Measurements from ENCODE around the gene KCNH1. TPM values are rescaled to one million over a fixed set of nuclear protein-coding genes. Genes with fewer than 3 reads are reported as not detected.

The KCNH1 gene
- 0.33 and 2.4 TPM in 2 replicates for total RNA-seq (ENCODE audit: low replicate concordance)
- long read RNA-seq: 0 reads

- H3K36me3 Mint-ChIP-seq: no peaks in the 10 kb centered on the region
- H3K9me3 Mint-ChIP-seq: no peaks in the 10 kb centered on the region
- peak within 1 kb of the TSS; percentile 82 for H3K4me3 Mint-ChIP-seq
- peak; percentile 92 for DNase-seq (ENCODE audit: extremely low spot score, unreplicated experiment)
- peaks cover 82% of the 10 kb centered on the region for H3K27me3 Mint-ChIP-seq
- TF ChIP-seq CTCF (conservative IDR thresholded peaks at IDR 0.05): peak; percentile 99
- no peaks in the 10 kb centered on the region for H3K4me1 Mint-ChIP-seq (ENCODE audit: unreplicated experiment)
- no peak within 1 kb of the TSS for H3K27ac Mint-ChIP-seq
Observed at GRCh38 chr1:211133836-211134669, at the start of gene KCNH1. TSS of gene KCNH1 (minus strand) at chr1:211134148. CDS start at chr1:211133945, 203 bp downstream.

- Mint-ChIP-seq H3K4me3 (no peak overlapping the region), H3K4me1 (ENCODE audit: unreplicated experiment) (no peaks in the 10 kb centered on the region), H3K27ac (no peak overlapping the region), H3K27me3 (no peaks in the 10 kb centered on the region), H3K36me3 (no peaks in the 10 kb centered on the region), H3K9me3 (no peaks in the 10 kb centered on the region)
- no peak for DNase-seq (ENCODE audit: extremely low spot score, unreplicated experiment)
- no peak for TF ChIP-seq CTCF (conservative IDR thresholded peaks at IDR 0.05)
Observed at GRCh38 chr1:211182746-211183145, 48.8 kb upstream of the KCNH1 start.

GRCh38 chr1:211174375-211174774, 40.4 kb upstream of the KCNH1 start:
- no peak overlapping the region for H3K27ac Mint-ChIP-seq
- DNase-seq (ENCODE audit: extremely low spot score, unreplicated experiment): no peak
- no peaks in the 10 kb centered on the region for H3K27me3 Mint-ChIP-seq
- H3K4me1 Mint-ChIP-seq (ENCODE audit: unreplicated experiment): no peaks in the 10 kb centered on the region
- H3K36me3 Mint-ChIP-seq: peaks cover 2% of the 10 kb centered on the region
- TF ChIP-seq CTCF (conservative IDR thresholded peaks at IDR 0.05): no peak
- no peak overlapping the region for H3K4me3 Mint-ChIP-seq
- H3K9me3 Mint-ChIP-seq: peaks cover 10% of the 10 kb centered on the region

- H3K36me3 Mint-ChIP-seq: peaks cover 4% of the 10 kb centered on the region
- peaks cover 19% of the 10 kb centered on the region for H3K9me3 Mint-ChIP-seq
- H3K27ac Mint-ChIP-seq: no peak overlapping the region
- no peak for TF ChIP-seq CTCF (conservative IDR thresholded peaks at IDR 0.05)
- H3K4me1 Mint-ChIP-seq (ENCODE audit: unreplicated experiment): no peaks in the 10 kb centered on the region
- H3K27me3 Mint-ChIP-seq: no peaks in the 10 kb centered on the region
- no peak overlapping the region for H3K4me3 Mint-ChIP-seq
- DNase-seq (ENCODE audit: extremely low spot score, unreplicated experiment): no peak
Observed at GRCh38 chr1:211172657-211173056, 38.7 kb upstream of the KCNH1 start.

- no peak overlapping the region for H3K4me3 Mint-ChIP-seq
- H3K4me1 Mint-ChIP-seq (ENCODE audit: unreplicated experiment): no peaks in the 10 kb centered on the region
- peaks cover 4% of the 10 kb centered on the region for H3K36me3 Mint-ChIP-seq
- TF ChIP-seq CTCF (conservative IDR thresholded peaks at IDR 0.05): no peak
- no peak overlapping the region for H3K27ac Mint-ChIP-seq
- H3K9me3 Mint-ChIP-seq: peaks cover 19% of the 10 kb centered on the region
- H3K27me3 Mint-ChIP-seq: no peaks in the 10 kb centered on the region
- no peak for DNase-seq (ENCODE audit: extremely low spot score, unreplicated experiment)
Observed at GRCh38 chr1:211169353-211169752, 35.4 kb upstream of the KCNH1 start.

All from type B pancreatic cell (in vitro differentiated cells).